Osteoblast (primary cell): ENCODE results near the gene IFNB1. TPM values are rescaled to one million over a fixed set of nuclear protein-coding genes. Genes with fewer than 3 reads are reported as not detected.

ENCODE experiments used
- DNase-seq: peaks from one replicate; pipeline ENCODE4 v3.0.0; 2011; ENCODE audit warnings: low spot score, mixed read lengths; ENCODE audit not compliant: insufficient read length; ENCODE audit errors: missing footprints
- H2AFZ ChIP-seq: 2 replicates; pipeline ENCODE4 v1.6.0; 2011; ENCODE audit warnings: mild to moderate bottlenecking, low read length
- H3K27ac ChIP-seq: 2 replicates; pipeline ENCODE4 v1.5.1; 2011; ENCODE audit warnings: mild to moderate bottlenecking, low read depth, low read length, moderate library complexity
- H3K27me3 ChIP-seq: 2 replicates; pipeline ENCODE4 v1.6.0; 2012; ENCODE audit warnings: mild to moderate bottlenecking, control low read depth, inconsistent platforms, low read length, moderate library complexity; ENCODE audit not compliant: insufficient read depth
- H3K36me3 ChIP-seq: 2 replicates; pipeline ENCODE4 v1.5.1; 2011; ENCODE audit warnings: mild to moderate bottlenecking, low read length, control low read depth, moderate library complexity; ENCODE audit not compliant: insufficient read depth
- H3K4me1 ChIP-seq: 2 replicates; pipeline ENCODE4 v1.5.1; 2011; ENCODE audit warnings: mild to moderate bottlenecking, low read length, control low read depth, moderate library complexity; ENCODE audit not compliant: insufficient read depth
- H3K4me2 ChIP-seq: 2 replicates; pipeline ENCODE4 v1.6.0; 2011; ENCODE audit warnings: mild to moderate bottlenecking, low read length; ENCODE audit not compliant: insufficient read depth
- H3K4me3 ChIP-seq: fragments of 200-600 bp; sonication (generic); 3 replicates; pipeline ENCODE4 v1.5.1; 2012; ENCODE audit warnings: mild to moderate bottlenecking, low read length, inconsistent platforms; ENCODE audit not compliant: insufficient read depth
- H3K79me2 ChIP-seq: 2 replicates; pipeline ENCODE4 v1.6.0; 2012; ENCODE audit warnings: mild to moderate bottlenecking, low read length, control low read depth, inconsistent platforms; ENCODE audit not compliant: insufficient read depth
- H3K9me3 ChIP-seq: 2 replicates; pipeline ENCODE4 v1.5.1; 2011; ENCODE audit warnings: low read depth, low read length, control low read depth
- H4K20me1 ChIP-seq: 2 replicates; pipeline ENCODE4 v1.6.0; 2012; ENCODE audit warnings: mild to moderate bottlenecking, low read length, control low read depth; ENCODE audit not compliant: insufficient read depth
- total RNA-seq: library from RNA; depleted of rRNA; stranded (reverse); fragments of >200 nt; gene quantifications from 2 replicates; pipeline ENCODE4 v1.2.3, GENCODE V29; 2012
- TF ChIP-seq, protein P1 (sequence below): IDR thresholded peaks from 2 replicates; pipeline ENCODE4 v1.5.1; 2011; ENCODE audit warnings: mild to moderate bottlenecking, low read depth, low read length, moderate library complexity; ENCODE audit errors: extremely low read depth

Gene IFNB1
- total RNA-seq, 1 donor, result not detected

DNA sequence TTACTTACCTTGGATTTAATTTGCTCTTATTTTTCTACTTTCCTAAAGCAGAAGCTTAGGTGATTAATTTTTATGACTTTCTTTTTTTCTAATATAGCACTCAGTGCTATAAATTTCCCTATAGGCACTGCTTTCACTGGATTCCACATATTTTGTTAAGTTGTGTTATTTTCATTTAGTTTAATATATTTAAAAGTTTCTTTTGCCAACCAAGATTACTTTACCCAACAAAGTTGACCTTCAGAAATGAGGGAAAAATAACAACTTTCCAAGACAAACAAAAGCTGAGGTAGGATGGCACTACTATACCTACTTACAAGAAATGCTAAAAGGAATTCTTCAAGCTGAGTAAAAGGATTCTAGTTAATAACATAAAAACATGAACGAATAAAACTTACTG is 8.8 kb upstream of the IFNB1 start:
- H3K9me3 ChIP-seq, result no peaks in the 10 kb centered on the region
- DNase-seq, result no peak
- TF ChIP-seq, protein P1, sequence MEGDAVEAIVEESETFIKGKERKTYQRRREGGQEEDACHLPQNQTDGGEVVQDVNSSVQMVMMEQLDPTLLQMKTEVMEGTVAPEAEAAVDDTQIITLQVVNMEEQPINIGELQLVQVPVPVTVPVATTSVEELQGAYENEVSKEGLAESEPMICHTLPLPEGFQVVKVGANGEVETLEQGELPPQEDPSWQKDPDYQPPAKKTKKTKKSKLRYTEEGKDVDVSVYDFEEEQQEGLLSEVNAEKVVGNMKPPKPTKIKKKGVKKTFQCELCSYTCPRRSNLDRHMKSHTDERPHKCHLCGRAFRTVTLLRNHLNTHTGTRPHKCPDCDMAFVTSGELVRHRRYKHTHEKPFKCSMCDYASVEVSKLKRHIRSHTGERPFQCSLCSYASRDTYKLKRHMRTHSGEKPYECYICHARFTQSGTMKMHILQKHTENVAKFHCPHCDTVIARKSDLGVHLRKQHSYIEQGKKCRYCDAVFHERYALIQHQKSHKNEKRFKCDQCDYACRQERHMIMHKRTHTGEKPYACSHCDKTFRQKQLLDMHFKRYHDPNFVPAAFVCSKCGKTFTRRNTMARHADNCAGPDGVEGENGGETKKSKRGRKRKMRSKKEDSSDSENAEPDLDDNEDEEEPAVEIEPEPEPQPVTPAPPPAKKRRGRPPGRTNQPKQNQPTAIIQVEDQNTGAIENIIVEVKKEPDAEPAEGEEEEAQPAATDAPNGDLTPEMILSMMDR, result no peak
- H3K4me3 ChIP-seq, result no peak overlapping the region
- no peak overlapping the region for H3K4me2 ChIP-seq
- no peaks in the 10 kb centered on the region for H3K27me3 ChIP-seq
- H3K79me2 ChIP-seq, result no peaks in the 10 kb centered on the region
- H2AFZ ChIP-seq, result no peak overlapping the region
- H3K36me3 ChIP-seq, result no peaks in the 10 kb centered on the region
- no peaks in the 10 kb centered on the region for H4K20me1 ChIP-seq
- H3K4me1 ChIP-seq, result no peaks in the 10 kb centered on the region
- H3K27ac ChIP-seq, result no peak overlapping the region

DNA sequence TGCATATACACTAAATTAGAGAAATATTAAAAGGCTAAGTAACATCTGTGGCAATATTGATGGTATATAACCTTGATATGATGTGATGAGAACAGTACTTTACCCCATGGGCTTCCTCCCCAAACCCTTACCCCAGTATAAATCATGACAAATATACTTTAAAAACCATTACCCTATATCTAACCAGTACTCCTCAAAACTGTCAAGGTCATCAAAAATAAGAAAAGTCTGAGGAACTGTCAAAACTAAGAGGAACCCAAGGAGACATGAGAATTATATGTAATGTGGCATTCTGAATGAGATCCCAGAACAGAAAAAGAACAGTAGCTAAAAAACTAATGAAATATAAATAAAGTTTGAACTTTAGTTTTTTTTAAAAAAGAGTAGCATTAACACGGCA is 7.3 kb upstream of the IFNB1 start:
- Histone ChIP-seq H2AFZ (no peak overlapping the region), H3K79me2 (no peaks in the 10 kb centered on the region), H3K27ac (no peak overlapping the region), H3K36me3 (no peaks in the 10 kb centered on the region), H3K4me3 (no peak overlapping the region), H4K20me1 (no peaks in the 10 kb centered on the region), H3K27me3 (no peaks in the 10 kb centered on the region), H3K4me1 (no peaks in the 10 kb centered on the region), H3K9me3 (no peaks in the 10 kb centered on the region), H3K4me2 (no peak overlapping the region)
- no peak for DNase-seq
- TF ChIP-seq, protein P1, result no peak

DNA sequence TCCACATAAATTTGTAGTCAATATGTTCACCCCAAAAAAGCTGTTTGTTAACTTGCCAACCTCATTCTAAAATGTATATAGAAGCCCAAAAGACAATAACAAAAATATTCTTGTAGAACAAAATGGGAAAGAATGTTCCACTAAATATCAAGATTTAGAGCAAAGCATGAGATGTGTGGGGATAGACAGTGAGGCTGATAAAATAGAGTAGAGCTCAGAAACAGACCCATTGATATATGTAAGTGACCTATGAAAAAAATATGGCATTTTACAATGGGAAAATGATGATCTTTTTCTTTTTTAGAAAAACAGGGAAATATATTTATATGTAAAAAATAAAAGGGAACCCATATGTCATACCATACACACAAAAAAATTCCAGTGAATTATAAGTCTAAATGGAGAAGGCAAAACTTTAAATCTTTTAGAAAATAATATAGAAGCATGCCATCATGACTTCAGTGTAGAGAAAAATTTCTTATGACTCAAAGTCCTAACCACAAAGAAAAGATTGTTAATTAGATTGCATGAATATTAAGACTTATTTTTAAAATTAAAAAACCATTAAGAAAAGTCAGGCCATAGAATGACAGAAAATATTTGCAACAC is 6.6 kb upstream of the IFNB1 start:
- H3K27ac ChIP-seq, result no peak overlapping the region
- H4K20me1 ChIP-seq, result no peaks in the 10 kb centered on the region
- H2AFZ ChIP-seq, result no peak overlapping the region
- no peaks in the 10 kb centered on the region for H3K9me3 ChIP-seq
- TF ChIP-seq, protein P1, result no peak
- no peak overlapping the region for H3K4me3 ChIP-seq
- H3K4me2 ChIP-seq, result no peak overlapping the region
- H3K36me3 ChIP-seq, result no peaks in the 10 kb centered on the region
- DNase-seq, result no peak
- H3K4me1 ChIP-seq, result no peaks in the 10 kb centered on the region
- H3K27me3 ChIP-seq, result no peaks in the 10 kb centered on the region
- H3K79me2 ChIP-seq, result no peaks in the 10 kb centered on the region

DNA sequence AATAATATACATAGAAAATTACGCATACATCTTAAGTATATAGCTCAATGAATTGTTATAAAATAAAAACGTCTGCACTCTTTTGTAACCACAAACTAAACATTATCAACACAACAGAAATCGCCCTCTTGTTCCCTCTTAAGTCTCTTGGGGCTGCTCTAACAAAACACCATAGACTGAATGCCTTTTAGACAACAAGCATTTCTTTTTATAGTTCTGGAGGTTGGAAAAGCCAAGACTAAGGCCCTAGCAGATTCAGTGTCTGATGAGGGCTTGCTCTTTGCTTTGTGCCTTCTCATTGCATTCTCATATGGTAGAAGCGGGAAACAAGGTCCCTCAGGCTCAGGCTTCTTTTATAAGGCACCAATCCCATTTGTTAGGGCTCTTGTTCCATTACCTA is 4.9 kb upstream of the IFNB1 start:
- Histone ChIP-seq H3K27me3 (peaks cover under 1% of the 10 kb centered on the region), H3K27ac (no peak overlapping the region), H3K4me1 (no peaks in the 10 kb centered on the region), H3K4me2 (no peak overlapping the region), H3K9me3 (no peaks in the 10 kb centered on the region), H3K36me3 (no peaks in the 10 kb centered on the region), H3K4me3 (no peak overlapping the region), H2AFZ (no peak overlapping the region), H4K20me1 (no peaks in the 10 kb centered on the region), H3K79me2 (no peaks in the 10 kb centered on the region)
- no peak for DNase-seq
- TF ChIP-seq, protein P1, result no peak
